ENCODE data around the gene BRD7.

DNA sequence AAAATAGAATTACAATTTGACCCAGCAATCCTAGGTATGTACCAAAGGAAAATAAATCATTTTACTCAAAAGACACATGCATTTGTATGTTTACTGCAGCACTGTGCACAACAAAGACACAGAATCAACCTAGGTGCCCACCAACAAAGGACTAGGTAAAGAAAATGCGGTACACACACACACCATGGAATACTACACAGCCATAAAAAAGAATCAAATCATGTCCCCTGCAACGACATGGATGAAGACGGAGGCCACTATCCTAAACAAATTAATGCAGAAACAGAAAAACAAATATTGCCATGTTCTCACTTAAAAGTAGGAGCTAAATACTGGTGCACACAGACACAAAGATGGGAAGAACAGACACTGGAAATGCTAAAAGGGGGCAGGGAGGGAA, 36.2 kb downstream of the BRD7 start:
- TF ChIP-seq, protein P1, sequence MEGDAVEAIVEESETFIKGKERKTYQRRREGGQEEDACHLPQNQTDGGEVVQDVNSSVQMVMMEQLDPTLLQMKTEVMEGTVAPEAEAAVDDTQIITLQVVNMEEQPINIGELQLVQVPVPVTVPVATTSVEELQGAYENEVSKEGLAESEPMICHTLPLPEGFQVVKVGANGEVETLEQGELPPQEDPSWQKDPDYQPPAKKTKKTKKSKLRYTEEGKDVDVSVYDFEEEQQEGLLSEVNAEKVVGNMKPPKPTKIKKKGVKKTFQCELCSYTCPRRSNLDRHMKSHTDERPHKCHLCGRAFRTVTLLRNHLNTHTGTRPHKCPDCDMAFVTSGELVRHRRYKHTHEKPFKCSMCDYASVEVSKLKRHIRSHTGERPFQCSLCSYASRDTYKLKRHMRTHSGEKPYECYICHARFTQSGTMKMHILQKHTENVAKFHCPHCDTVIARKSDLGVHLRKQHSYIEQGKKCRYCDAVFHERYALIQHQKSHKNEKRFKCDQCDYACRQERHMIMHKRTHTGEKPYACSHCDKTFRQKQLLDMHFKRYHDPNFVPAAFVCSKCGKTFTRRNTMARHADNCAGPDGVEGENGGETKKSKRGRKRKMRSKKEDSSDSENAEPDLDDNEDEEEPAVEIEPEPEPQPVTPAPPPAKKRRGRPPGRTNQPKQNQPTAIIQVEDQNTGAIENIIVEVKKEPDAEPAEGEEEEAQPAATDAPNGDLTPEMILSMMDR (IDR thresholded peaks at IDR 0.05; ENCODE audit: low read length): no peak
- TF ChIP-seq EZH2 (optimal IDR thresholded peaks at IDR 0.05; ENCODE audit: low read depth, low read length) (no peak), EZH2phosphoT487 (IDR thresholded peaks at IDR 0.05; ENCODE audit: low read length) (no peak)

Measured in MM.1S (cell line).